Vagina (tissue), 2 donors: ENCODE results near the gene ERCC6L2.

Experiments
- CTCF ChIP-seq, 3 experiments: fragments of 450-650 bp in 2 of 3; fragments of 200-600 bp in 1 of 3; sonication (generic) in 1 of 3; IDR thresholded peaks; one replicate each; pipeline ENCODE4 v1.5.1; 2017 to 2019; ENCODE audit warnings: antibody characterized with exemption in 3 of 3, mild to moderate bottlenecking in 2 of 3, moderate library complexity in 2 of 3
- POLR2A ChIP-seq, 2 donors: fragments of 450-650 bp; IDR thresholded peaks; one replicate each; pipeline ENCODE4 v1.6.1; 2017; ENCODE audit warnings: antibody characterized with exemption in 2 of 2, mild to moderate bottlenecking in 2 of 2, moderate library complexity in 2 of 2

- no peak for TF ChIP-seq CTCF (IDR thresholded peaks at IDR 0.05)
- no peak for TF ChIP-seq POLR2A (IDR thresholded peaks at IDR 0.05)
Measured at GRCh38 chr9:95845751-95846150, 29.7 kb upstream of the ERCC6L2 start.
